Skin of body (tissue), 2 donors: ENCODE measurements around the gene PACSIN2. TPM values are rescaled to one million over a fixed set of nuclear protein-coding genes. Genes with fewer than 3 reads are reported as not detected.

Experiments
- DNase-seq: peaks from one replicate; lab custom pipeline; 2025; lab: John Stamatoyannopoulos, UW
- total RNA-seq: library from RNA; depleted of rRNA; stranded (reverse); fragments of >200 nt; gene quantifications from one replicate; pipeline ENCODE4 v1.2.3, GENCODE V29; 2014

Gene PACSIN2
- total RNA-seq, 1 donor from 2014 or later: 29.3 TPM

DNA sequence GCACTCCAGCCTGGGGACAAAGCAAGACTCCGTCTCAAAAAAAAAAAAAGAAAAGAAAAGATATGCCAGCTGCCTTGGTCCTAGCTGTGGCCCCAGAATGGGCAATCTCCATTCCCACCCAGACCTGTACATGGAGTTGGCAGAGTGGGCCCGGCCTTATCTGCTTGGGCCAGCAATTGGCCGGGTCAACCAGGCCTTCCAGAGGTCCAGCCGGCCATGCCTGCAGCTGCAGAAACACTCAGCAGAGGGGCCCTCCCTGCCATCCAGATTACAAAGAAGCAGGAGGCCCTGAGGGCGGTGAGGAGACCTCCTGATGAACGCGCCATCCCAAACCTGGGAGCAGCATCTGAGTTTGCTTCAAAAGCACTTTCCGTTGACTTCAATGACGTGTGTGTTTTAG is 131.0 kb downstream of the PACSIN2 start:
- no peak for DNase-seq

DNA sequence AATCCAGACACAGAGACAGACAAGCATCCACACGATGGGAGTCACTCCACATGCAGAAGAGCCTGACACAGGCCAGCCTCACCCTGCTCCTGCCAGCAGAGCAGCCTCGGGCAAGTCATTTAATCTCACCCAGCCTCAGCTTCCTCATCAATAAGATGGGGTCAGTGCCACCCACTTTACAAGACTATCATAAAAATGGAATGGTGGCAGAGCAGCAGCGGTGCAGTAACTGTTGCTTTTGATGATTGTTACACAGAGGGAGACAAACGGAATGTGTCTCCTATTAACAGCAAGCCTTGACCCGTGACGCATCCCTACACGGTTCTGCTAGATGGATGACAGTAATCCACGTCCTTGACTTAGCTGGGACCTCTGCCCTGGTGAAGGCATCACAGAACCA is 131.8 kb downstream of the PACSIN2 start:
- DNase-seq: no peak

DNA sequence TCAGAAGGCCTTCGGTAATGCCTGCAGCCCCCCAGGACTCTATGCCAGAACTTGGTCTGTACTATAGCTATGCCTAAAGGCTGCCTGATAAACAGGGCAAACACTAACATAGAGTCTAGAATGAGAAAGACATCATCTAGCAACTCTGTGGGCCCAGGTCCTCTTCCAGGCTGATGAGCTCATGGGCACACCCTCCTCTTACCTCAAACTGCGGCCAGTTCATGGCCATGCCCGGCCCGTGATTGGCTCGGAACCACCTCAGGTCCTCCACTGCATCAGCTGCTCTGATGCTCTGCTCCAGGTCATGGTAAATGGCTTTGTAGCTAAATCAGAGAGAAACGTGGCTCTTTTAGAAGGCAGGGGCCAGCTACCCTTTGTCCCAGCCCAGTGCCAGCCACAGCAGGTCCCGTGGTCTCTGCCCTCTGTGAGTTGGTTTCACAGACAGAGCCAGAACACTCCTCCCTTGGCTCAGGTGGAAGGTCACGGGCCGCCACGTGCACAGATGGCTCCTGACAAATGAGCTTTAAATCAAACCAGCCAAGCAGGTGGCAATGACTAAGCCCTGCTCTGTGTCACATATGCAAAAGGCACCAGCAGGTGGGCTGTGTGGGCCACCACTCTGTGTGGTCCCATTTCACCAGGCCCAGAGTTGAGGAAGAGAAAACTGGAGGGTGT is 132.8 kb downstream of the PACSIN2 start:
- no peak for DNase-seq

- DNase-seq: no peak
Measured at GRCh38 chr22:42881298-42881697, 133.7 kb downstream of the PACSIN2 start.

DNA sequence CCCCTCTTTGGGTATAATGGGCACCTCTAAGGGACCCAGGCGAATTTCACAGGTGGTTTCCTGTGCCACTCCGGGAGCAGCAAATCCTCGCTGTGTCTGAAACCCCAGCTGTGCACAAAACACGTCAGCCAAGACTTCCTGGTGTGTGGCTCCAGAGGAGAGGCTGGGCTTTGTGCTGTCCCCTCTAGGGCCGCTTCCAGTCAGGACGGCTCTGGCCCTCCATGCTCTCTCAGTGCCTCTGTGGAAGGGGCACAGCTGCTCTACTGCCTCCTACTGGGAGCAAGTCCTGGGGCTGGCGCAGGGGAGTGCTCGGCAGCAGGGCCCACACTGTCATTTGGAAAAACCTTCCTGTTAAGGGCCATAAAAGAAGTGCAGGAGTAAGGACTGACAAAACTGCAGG is 134.1 kb downstream of the PACSIN2 start:
- no peak for DNase-seq

- no peak for DNase-seq
Measured at GRCh38 chr22:42879371-42880021, 135.5 kb downstream of the PACSIN2 start.

DNA sequence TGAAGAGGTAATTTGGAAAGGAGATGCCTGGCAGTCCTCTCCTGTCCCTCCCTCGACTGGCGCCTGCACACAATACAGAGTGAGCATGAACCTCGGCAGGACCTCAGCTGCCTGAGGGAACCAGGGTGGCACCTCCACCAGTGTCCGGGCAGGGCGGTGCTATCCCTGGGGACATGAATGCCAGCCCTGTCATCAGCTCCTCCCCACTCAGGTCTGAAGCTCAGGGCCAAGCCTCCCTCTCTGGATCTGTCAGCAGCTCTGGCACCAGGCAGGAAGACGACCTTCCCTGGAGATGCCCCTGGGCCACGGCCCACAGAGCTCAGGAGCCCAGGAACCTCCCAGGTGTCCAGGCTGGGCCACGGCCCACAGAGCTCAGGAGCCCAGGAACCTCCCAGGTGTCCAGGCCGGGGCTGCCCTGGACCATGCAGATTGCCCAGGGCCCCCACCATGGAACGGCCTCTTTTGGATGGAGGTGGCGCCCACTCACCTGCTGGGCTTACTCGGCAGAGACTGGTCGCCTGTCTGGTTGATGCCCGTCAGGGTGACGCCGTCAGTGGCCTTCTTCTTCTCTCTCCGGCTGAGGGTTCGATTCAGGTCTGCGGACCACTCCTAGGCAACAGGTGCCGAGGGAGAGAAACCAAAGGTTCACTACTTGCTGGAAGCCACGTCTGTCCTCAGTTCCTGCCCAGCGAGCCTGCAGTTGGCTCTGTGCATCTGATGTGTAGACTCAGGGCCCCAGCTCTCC is 136.2 kb downstream of the PACSIN2 start:
- no peak for DNase-seq

- DNase-seq: no peak
Measured at GRCh38 chr22:42877597-42878340, 137.2 kb downstream of the PACSIN2 start.

GRCh38 chr22:42877158-42877557 is 137.8 kb downstream of the PACSIN2 start:
- DNase-seq: no peak

GRCh38 chr22:42876041-42876440 is 138.9 kb downstream of the PACSIN2 start:
- no peak for DNase-seq

DNA sequence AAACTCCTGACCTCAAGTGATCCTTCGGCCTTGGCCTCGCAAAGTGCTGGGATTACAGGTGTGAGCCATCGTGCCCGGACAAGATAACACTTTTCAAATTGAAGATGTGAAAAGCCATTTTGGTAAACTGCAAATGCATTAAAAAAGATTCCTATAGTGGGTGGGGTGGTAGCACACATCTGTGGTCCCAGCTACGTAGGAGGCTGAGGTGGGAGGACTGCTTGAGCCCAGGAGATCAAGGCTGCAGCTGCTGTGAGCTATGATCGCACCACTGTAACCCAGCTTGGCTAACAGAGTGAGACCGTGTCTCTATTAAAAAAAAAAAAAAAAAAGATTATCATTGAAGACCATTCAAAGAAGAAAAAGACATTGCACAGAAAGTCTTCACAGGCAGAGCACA is 140.9 kb downstream of the PACSIN2 start:
- DNase-seq: no peak

DNA sequence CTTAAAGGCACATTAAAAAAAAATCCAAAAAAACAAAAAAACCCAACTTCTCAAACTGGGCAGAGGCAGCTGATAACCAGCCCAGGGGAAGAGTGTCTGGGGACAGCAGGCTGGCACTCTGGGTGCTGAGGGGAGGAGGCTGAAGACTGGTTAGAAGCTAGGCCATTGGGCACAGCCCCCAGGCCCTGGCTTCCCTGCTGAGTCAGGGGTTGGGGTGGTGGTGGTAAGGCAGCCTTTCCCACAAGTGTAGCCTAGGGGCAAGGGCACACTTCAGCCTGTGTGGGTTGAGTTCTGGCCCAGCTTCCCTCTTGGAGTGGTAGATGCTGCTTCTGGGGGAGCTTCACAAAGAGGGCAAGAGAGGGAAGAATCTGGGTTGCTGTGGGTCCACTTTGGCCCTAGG is 141.6 kb downstream of the PACSIN2 start:
- DNase-seq: no peak

GRCh38 chr22:42872821-42873220 is 142.1 kb downstream of the PACSIN2 start:
- no peak for DNase-seq

- no peak for DNase-seq
Measured at GRCh38 chr22:42871146-42872050, 143.6 kb downstream of the PACSIN2 start.

- DNase-seq: no peak
Measured at GRCh38 chr22:42869888-42870480, 145.0 kb downstream of the PACSIN2 start.

DNA sequence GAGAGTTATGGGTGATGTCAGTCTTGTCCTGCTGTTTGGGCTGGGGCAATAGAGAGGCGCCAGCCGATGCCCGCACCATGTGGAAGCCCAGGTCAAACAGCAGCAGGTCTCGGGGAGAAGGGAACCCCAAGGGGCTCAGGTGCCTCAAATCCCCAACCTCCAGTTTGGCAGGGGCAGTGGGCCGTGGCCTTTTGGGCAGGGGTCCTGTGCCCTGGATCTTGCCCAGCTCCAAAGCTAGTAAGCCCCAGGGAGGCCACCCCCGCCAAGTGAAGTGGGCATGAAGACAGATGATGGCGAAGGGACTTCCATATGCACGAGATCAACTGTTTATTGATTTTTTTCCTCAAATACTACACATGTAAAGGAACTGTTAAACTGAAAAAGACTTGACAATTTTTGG is 145.5 kb downstream of the PACSIN2 start:
- DNase-seq: no peak

DNA sequence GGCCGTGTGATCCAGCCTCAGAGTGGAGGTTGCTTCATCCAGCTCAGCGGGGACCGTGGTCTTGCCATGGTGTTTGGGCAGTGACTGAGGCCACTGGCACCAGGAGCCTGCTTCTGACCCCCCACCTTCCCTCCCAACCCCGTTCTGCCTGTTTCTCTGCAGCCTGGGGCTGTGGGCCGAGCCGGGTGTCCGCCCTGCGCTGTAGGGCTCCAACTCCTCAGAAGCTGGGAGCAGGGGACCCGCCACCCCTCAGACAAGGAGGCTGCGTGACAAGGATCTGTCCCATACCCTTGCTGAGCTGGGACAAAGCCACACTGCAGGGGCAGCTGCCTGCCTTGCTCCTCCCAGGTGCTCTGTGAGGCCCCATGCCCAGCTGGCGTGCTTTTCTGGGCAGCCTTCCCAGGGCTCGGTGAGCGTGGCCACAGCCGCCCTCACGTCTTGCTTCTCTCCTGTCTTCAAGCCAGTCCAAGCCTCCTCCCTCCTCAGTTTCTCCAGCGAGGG is 146.1 kb downstream of the PACSIN2 start:
- no peak for DNase-seq

- no peak for DNase-seq
Measured at GRCh38 chr22:42866100-42866499, 148.8 kb downstream of the PACSIN2 start.

DNA sequence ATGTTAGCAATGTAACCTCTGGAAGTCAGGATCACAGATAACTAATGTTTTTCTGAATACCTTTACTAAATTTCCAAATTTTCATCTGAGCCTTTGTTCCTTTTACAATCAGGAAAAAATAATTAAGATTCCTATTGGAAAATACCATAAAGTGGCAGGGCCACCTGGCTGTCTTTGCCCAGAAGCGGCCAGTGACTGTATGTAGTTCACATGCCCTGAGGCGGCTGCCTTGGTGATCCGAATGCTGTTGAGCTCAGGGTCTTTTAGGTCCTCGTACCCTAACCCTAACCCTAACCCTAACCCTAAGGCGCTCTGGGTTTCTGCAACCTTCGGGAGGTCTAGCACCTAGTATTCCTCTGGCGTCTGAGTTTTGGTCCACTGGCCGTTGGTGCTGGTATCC is 149.4 kb downstream of the PACSIN2 start:
- no peak for DNase-seq

DNA sequence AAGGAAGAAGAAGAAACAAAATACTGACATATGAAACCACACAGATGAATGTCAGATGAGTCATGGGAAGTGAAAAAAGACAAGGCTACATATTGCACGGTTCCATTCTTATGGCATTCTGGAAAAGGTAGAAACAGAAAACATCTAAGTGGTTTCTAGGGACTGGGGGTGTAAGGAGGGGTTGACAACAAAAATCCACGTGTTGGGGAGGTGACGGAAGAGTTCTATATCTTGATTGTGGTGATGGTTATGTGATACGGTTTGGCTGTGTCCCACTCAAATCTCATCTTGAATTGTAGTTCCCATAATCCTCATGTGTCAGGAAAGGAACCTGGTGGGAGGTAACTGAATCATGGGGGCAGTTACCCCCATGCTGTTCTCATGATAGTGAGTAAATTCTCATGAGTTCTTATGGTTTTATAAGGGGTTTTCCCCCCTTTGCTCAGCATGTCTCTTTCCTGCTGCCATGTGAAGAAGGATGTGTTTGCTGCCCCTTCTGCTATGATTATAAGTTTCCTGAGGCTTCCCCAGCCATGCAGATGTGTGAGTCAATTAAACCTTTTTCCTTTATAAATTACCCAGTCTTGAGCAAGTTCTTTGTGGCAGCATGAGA is 151.5 kb downstream of the PACSIN2 start:
- no peak for DNase-seq
